Right cardiac atrium (tissue), 5 donors: ENCODE measurements around the gene LMNA. TPM values are rescaled to one million over a fixed set of nuclear protein-coding genes. Genes with fewer than 3 reads are reported as not detected.
"Not testable (repeated sequence)": the region's sequence is repeated elsewhere in the genome, so short reads cannot be mapped to it uniquely, and the experiment has no call there.

Experiments used
- ATAC-seq, 2 donors: fragments of 200-7000 bp; cut with Tn5 transposase; one replicate each; pipeline versions ENCODE4 v1.8.0 to v1.9.1; 2020; ENCODE audit warnings: moderate library complexity in 2 of 2, mild to moderate bottlenecking in 1 of 2
- DNase-seq, 3 donors: peaks; one replicate each; pipeline ENCODE4 v3.0.0-alpha.2; 2020
- H3K27ac ChIP-seq: one replicate; pipeline ENCODE4 v1.5.1; 2013; ENCODE audit warnings: mild to moderate bottlenecking, low read length, control low read depth, moderate library complexity
- H3K27me3 ChIP-seq: one replicate; pipeline ENCODE4 v1.6.1; 2013; ENCODE audit not compliant: control insufficient read depth, insufficient read depth
- H3K4me1 ChIP-seq: one replicate; pipeline ENCODE4 v1.6.1; 2013; ENCODE audit warnings: low read length; ENCODE audit not compliant: control insufficient read depth, insufficient read depth
- H3K4me3 ChIP-seq: one replicate; pipeline ENCODE4 v1.5.1; 2013; ENCODE audit warnings: low read length, control low read depth
- H3K9me3 ChIP-seq: one replicate; pipeline ENCODE4 v1.6.1; 2013; ENCODE audit warnings: low read length; ENCODE audit not compliant: control insufficient read depth
- WGBS: extraction: QIAGEN DNeasy Blood & Tissue Kit; methylation state at CpG from one replicate; pipeline ENCODE4 v1.1.7; 2013; 5-methylcytosine and 5-hydroxymethylcytosine counted together
- intact Hi-C, 4 donors: fragments of 100-400 bp; cut with DNase I; formaldehyde crosslinking; loops; one replicate each; pipeline versions ENCODE4 v1.11.0 to v1.14.0; 2022 to 2023
- polyA plus RNA-seq: library from polyadenylated mRNA; stranded (reverse); fragments of 200-250 nt; gene quantifications from one replicate; pipeline ENCODE4 v1.2.3, GENCODE V29; 2013
- total RNA-seq, 4 donors: library from RNA; stranded (reverse); fragmentation: NEBNext Ultra II Directional; extraction: Animal tissue kit (Norgen Biotek cat#: 25700); gene quantifications; one replicate each; pipeline ENCODE4 v1.2.1, GENCODE V29; 2021
- donor health status: healthy with polysubstance abuse.
- donor health status: DM: no; HTN: yes; CAD: no.
- donor health status: DM: no; HTN: no; CAD: no.
- donor health status: DM: no; HTN: yes; CAD: no; lungs with severe emphysema.
- donor health status: DM: yes; HTN: yes; CAD: no.

LMNA gene
- total and polyA plus RNA-seq, 5 donors = 238 to 451 (median 272) TPM

DNA sequence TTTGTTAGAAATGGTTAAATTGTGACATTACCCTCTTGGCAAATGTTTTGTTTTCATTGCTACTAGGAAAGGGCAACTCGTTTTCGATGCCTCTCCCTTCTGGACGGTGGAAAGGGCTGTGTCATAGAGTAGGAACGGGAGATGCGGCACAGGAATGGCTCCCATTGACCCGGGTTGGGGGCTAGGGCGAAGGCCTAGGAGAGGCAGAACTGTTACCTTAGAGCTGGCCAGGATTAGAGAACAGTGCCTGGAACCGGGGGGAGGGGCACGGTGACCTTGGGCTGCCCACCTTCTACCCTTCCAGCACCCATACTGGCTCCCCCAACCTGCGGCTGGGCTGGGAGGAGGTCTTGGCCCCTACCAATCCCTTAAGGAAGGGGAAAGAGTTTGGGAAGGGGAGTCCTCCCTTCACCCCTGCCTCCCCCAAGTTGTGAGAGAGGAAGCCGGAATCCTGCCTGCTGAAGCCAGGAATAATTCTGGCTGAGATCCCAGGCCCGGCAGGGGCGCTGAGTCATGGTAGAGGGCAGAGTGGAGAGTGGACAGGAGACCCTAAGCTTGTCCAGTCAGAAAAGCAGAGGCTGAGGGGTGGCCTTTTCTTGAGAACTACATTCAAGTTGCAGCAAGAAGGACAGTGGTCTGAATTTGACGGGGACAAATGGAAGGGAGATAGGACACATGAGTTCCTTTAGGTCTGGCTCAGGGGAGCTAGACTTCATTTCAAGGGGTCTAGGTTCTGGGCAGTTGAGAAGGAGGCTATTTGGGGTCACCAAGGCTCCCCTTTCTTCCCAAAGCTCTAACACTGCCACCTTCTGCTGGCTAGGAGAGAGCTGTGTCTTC lies 8.2 kb downstream of the LMNA start:
- Histone ChIP-seq H3K27ac (peak overlapping the region; percentile 100), H3K9me3 (no peaks in the 10 kb centered on the region), H3K27me3 (no peaks in the 10 kb centered on the region), H3K4me1 (peaks cover 51% of the 10 kb centered on the region), H3K4me3 (peak overlapping the region; percentile 51)
- DNase-seq (peak; percentile 87 to 93 (median 92)), ATAC-seq (peak; percentile 52 to 54)
- 10% methylated on average over 14 of the region's 14 CpGs for WGBS
- intact Hi-C loops = no loop called here

GRCh38 chr1:156123356-156124196 lies 9.1 kb downstream of the LMNA start:
- WGBS = 7% methylated on average over 14 of the region's 14 CpGs
- H3K27ac ChIP-seq = peak overlapping the region; percentile 100
- H3K9me3 ChIP-seq = no peaks in the 10 kb centered on the region
- peak; percentile 75 to 86 for ATAC-seq
- peak; percentile 97 to 99 (median 98) for DNase-seq
- intact Hi-C loops = no loop called here
- peaks cover 58% of the 10 kb centered on the region for H3K4me1 ChIP-seq
- peak overlapping the region; percentile 36 for H3K4me3 ChIP-seq
- no peaks in the 10 kb centered on the region for H3K27me3 ChIP-seq

- peaks cover 63% of the 10 kb centered on the region for H3K4me1 ChIP-seq
- WGBS = 50% methylated on average over 17 of the region's 17 CpGs
- DNase-seq (peak; percentile 65 to 76 (median 72)), ATAC-seq (peak; percentile 4 to 9)
- H3K4me3 ChIP-seq = no peak overlapping the region
- H3K27me3 ChIP-seq = no peaks in the 10 kb centered on the region
- H3K27ac ChIP-seq = peak overlapping the region; percentile 92
- intact Hi-C loops = no loop called here
- no peaks in the 10 kb centered on the region for H3K9me3 ChIP-seq
These were observed 10.3 kb downstream of the LMNA start for GRCh38 chr1:156124557-156125483.

- H3K27me3 ChIP-seq, H3K9me3 ChIP-seq, intact Hi-C loops, DNase-seq, ATAC-seq, H3K4me3 ChIP-seq: not testable (repeated sequence)
- H3K4me1 ChIP-seq = peaks cover 59% of the 10 kb centered on the region
- peak overlapping the region; percentile 92 for H3K27ac ChIP-seq
- WGBS = 74% methylated on average over 10 of the region's 10 CpGs
These were observed 11.0 kb downstream of the LMNA start for GRCh38 chr1:156125544-156125943.

DNA sequence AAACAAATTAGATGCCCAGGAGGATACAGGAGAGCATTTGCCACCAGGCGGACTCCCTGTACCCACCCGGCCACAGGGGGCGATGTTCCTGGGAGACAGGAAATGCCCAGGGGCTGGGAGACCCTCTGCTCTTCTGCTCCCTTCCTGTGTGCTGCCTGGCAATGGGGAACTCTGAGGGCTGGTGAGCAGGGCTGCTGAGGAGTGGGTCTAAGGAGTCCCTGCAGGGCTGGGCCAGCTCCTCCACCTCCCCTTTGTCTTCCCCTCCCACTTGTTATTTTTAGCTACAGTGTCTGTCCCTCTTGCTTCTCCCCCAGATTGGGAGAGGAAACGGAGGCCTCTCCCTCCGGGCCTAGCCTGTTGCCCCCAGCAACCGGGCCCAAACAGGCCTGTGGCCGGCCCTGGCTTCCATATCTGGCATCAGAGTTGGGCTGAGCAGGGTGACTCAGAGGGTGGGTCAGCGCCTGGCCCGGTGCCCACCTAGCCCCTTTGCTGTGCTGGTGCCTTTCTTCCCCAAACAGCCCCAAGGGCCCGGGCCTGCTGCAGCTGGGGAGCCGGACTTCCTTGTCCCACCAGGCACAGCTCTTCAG lies 11.6 kb downstream of the LMNA start:
- H3K4me3 ChIP-seq = no peak overlapping the region
- DNase-seq (peak; percentile 97 to 98 (median 98)), ATAC-seq (peak; percentile 70 to 77)
- intact Hi-C loops = no loop called here
- WGBS = 8% methylated on average over 11 of the region's 11 CpGs
- peaks cover 55% of the 10 kb centered on the region for H3K4me1 ChIP-seq
- H3K27ac ChIP-seq = peak overlapping the region; percentile 99
- no peaks in the 10 kb centered on the region for H3K27me3 ChIP-seq
- H3K9me3 ChIP-seq = no peaks in the 10 kb centered on the region

DNA sequence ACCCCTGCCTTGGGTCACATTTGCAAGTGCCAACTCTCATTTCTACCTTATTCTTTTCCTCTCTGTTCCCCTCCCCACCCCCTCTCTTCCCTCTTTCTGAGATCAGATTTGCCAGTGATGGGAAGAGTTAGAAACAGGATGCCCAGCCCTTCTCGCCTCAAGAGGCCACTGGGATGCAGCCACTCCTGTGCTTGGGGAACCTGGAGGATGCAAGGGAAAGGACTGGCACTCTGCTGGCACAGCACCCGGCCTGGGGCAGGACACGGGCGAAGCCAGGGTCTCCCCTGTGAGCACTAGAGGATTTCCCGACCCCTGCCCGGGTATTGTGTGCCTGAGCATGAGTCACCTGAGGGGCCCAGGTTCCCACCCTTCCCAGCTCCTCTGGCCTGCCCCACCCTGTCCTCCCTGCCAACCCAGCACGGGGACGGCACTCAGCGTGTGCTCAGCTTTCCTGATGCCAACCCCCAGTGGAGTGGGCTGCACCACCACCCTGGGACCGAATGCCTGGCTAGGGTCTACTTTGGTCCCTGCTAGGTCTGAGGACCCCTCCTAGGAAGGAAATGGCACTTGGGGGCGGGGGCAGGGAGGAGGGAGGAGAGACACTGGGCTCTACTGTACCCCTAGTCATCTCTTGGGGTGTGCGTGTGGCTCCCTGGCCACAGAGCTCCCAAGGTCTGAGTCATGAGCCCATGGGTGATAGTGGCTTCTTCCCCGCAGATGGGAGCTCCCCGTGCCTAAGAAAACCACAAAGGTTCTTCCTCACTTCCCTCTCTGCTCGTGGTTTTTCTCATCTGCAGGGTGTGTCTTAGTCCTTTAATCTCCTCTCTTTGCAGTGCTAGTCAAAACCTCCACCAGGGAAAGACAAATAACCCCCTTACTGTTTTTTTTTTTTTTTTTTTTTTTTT lies 12.4 kb downstream of the LMNA start:
- peak overlapping the region; percentile 99 for H3K27ac ChIP-seq
- ATAC-seq (peak in 1 of 2 donors; percentile 11), DNase-seq (peak; percentile 75 to 77 (median 77))
- intact Hi-C loops = no loop called here
- peaks cover 50% of the 10 kb centered on the region for H3K4me1 ChIP-seq
- H3K9me3 ChIP-seq = no peaks in the 10 kb centered on the region
- H3K27me3 ChIP-seq = no peaks in the 10 kb centered on the region
- WGBS = 19% methylated on average over 15 of the region's 15 CpGs
- no peak overlapping the region for H3K4me3 ChIP-seq

GRCh38 chr1:156128308-156128653 lies 13.8 kb downstream of the LMNA start:
- intact Hi-C loops = no loop called here
- WGBS = 34% methylated on average over 2 of the region's 2 CpGs
- Histone ChIP-seq H3K27ac (peak overlapping the region; percentile 96), H3K4me3 (no peak overlapping the region), H3K9me3 (no peaks in the 10 kb centered on the region), H3K4me1 (peaks cover 44% of the 10 kb centered on the region), H3K27me3 (no peaks in the 10 kb centered on the region)
- ATAC-seq = no peak
- peak in 1 of 3 donors; percentile 28 for DNase-seq

DNA sequence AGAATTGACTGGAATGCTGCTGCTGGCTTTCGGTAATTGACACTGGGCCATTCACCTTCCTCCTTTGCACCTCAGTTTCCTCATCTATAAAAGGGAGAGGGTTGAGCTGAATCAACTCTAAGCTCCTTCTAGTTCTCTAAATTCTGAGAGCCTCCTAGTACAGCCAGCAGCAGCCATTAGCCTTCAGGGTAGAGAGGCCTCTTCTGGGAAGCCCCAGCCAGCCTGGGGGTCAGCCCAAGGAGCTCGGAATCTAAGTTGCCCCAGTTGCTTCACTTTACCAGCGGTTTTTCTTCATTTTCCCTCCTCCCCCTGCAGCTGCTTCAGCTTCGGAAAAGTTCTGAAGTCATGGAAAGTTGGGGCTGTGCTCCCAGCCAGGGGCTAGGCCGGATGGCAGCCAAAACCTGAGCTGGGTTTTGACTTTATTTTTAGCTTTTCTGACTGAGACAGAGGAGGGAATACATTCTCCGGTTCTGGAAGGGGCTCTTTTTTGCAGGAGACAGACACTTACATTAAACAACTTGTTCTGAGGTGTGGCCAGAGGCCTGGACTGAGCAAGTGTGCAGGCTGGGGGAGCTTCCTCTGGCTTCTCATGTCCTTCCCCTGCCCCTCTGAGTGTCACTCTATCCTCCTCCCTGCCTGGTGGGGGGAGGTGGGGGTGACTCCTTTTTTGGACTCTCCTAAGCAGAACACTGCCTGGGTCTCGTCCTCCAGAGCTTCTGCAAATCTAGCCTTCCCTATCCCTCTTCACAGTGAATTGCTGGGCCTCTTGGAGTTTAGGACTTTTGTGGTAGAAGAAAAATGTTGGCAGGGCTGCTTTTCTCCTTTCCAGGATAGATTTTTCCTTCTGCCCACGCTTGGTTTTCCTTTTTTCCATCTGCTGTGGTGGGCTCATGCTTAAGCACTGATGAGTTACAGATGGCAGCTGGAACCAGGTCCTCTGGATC lies 14.4 kb downstream of the LMNA start:
- intact Hi-C loops = no loop called here
- 10% methylated on average over 8 of the region's 8 CpGs for WGBS

More for the DNA sequence above, 14.4 kb downstream of the LMNA start:
- peak overlapping the region; percentile 5 for H3K4me3 ChIP-seq
- peak; percentile 76 to 86 (median 81) for DNase-seq
- peak overlapping the region; percentile 96 for H3K27ac ChIP-seq
- ATAC-seq = peak; percentile 7 to 36
- no peaks in the 10 kb centered on the region for H3K9me3 ChIP-seq
- H3K4me1 ChIP-seq = peaks cover 40% of the 10 kb centered on the region
- no peaks in the 10 kb centered on the region for H3K27me3 ChIP-seq
